Mononuclear cell (primary cell): ENCODE data around the gene ERBB2. TPM values are rescaled to one million over a fixed set of nuclear protein-coding genes. Genes with fewer than 3 reads are reported as not detected.
A peak's percentile ranks its signal among the peaks of the same experiment; 100 is the strongest.
"Not testable (repeated sequence)": the region's sequence is repeated elsewhere in the genome, so short reads cannot be mapped to it uniquely, and the experiment has no call there.

Source experiments
- H3K27me3 ChIP-seq: 2 replicates; pipeline ENCODE4 v1.6.0; 2011; ENCODE audit warnings: low read length, control low read depth; ENCODE audit not compliant: insufficient read depth
- H3K4me1 ChIP-seq: 2 replicates; pipeline ENCODE4 v1.5.1; 2011; ENCODE audit warnings: mild to moderate bottlenecking, low read length, control low read depth; ENCODE audit not compliant: insufficient read depth
- H3K4me3 ChIP-seq: 2 replicates; pipeline ENCODE4 v1.5.1; 2011; ENCODE audit warnings: mild to moderate bottlenecking, low read length, moderate library complexity
- H3K9me3 ChIP-seq: 2 replicates; pipeline ENCODE4 v1.5.1; 2011; ENCODE audit warnings: low read depth, mild to moderate bottlenecking, control low read depth, low read length
- total RNA-seq: library from RNA; depleted of rRNA; stranded (reverse); fragments of >200 nt; gene quantifications from one replicate; pipeline ENCODE4 v1.2.3, GENCODE V29; 2012

The ERBB2 gene
- total RNA-seq, 1 donor = 10.2 TPM

DNA sequence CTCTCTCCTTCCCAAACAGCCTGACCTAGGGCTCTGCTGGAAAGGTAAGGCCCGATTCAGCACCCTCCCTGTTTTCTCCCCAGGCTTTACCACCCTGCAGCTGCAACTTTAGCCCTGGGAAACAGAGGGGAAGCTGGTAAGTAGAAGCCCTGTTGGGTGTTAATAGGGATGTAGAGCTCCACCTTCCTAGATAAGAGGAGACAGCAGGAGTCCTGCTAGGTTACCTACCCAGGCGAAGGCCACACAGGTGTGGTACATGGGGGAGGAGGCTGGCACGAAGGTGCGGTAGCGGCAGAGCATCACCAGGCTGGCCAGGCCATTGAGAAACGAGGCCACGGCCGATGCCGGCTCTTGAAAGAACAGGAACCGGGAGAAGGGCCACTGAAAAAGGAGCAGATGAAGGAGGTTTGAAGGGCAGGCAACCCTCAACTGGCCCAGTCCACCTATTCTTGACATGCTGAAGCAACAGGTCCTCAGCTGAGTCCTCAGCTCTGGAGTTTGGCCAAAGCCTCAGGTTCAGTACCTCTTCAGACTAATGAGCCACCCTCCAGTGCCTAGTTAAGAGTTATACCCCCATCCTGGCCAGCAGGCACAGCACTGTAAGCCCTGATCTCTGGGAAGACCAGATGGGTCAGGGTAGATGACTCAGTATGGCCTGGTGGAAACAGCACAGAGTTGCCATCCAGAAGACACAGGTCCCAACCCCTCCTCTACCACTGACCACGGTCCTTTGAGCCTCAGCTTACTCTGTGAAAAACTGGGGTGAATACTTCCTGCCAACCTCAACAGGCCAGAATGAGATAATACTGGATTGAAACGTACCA lies 15.3 kb upstream of the ERBB2 start:
- H3K4me1 ChIP-seq = peaks cover 33% of the 10 kb centered on the region
- no peaks in the 10 kb centered on the region for H3K27me3 ChIP-seq
- no peak overlapping the region for H3K4me3 ChIP-seq
- no peaks in the 10 kb centered on the region for H3K9me3 ChIP-seq

- H3K4me3 ChIP-seq = peak overlapping the region; percentile 91
- peaks cover 17% of the 10 kb centered on the region for H3K4me1 ChIP-seq
- no peaks in the 10 kb centered on the region for H3K27me3 ChIP-seq
- H3K9me3 ChIP-seq = no peaks in the 10 kb centered on the region
Measured at GRCh38 chr17:39687101-39687545, 12.7 kb upstream of the ERBB2 start.

DNA sequence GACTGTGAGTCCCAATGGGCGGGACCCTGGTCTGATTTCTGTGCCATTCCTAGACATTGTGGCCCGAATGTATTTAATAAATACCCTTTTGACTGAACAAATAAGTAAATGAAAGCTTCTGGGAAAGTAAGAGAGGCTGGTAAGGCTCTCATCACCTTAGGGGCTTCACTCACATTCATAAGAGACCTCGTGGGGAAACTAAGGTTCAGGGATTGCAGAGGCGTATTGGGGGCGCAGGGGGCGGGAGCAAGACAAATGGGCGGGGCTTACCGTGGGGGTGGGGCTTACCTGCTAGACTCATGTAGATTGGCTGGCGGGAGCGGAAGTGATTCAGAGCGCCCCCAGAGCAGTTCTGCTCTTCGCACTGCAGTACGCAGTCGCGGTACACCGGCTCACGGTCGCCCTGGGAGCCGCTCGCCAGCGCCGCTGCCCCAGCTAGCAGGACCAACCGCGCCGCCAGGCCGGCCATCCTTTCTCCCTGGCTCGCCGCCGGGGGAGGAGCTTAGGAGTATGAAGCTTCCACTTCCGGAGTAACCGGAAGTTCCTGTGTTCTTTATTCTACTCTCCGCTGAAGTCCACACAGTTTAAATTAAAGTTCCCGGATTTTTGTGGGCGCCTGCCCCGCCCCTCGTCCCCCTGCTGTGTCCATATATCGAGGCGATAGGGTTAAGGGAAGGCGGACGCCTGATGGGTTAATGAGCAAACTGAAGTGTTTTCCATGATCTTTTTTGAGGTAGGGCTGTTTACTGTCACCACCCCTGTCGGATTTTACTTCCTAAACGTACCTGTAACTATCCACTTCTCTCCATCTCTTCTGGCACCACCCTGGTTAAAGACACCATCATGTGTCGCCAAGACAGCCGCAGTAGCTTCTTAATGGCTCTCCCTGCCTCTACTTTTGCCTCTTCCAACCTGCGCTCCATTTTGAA lies 12.1 kb upstream of the ERBB2 start, which contains the start of gene PGAP3:
TSS of gene PGAP3 (minus strand) at position 512 of the 929 bp plus-strand sequence. CDS start at position 469, 43 bp downstream.
- H3K4me3 ChIP-seq = peak within 1 kb of the TSS; percentile 91
- no peaks in the 10 kb centered on the region for H3K27me3 ChIP-seq
- peaks cover 17% of the 10 kb centered on the region for H3K4me1 ChIP-seq
- no peaks in the 10 kb centered on the region for H3K9me3 ChIP-seq

GRCh38 chr17:39688475-39688835 lies 11.4 kb upstream of the ERBB2 start:
- H3K4me1 ChIP-seq = peaks cover 17% of the 10 kb centered on the region
- H3K4me3 ChIP-seq = peak overlapping the region; percentile 91
- no peaks in the 10 kb centered on the region for H3K9me3 ChIP-seq
- no peaks in the 10 kb centered on the region for H3K27me3 ChIP-seq

DNA sequence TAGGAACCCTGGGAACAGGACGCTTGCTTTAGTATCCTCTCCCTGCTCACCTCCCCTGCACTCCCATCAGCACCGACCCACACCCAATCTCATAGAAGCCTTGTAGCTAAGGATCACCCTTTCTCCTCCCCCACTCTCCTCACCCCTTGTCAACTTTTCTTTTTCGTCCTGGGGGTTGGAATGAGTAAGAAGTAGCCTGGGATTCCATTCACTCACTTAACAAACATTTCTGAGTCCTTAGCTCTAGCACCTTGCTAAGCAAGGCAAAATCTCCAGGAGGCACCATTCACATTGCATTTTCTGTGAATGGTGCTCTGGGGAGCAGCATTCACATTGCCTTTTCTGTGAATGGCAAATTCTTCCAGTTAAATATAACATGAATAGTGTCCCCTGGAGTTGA lies 10.9 kb upstream of the ERBB2 start:
- H3K4me3 ChIP-seq = no peak overlapping the region
- no peaks in the 10 kb centered on the region for H3K27me3 ChIP-seq
- H3K4me1 ChIP-seq = peaks cover 17% of the 10 kb centered on the region
- no peaks in the 10 kb centered on the region for H3K9me3 ChIP-seq

DNA sequence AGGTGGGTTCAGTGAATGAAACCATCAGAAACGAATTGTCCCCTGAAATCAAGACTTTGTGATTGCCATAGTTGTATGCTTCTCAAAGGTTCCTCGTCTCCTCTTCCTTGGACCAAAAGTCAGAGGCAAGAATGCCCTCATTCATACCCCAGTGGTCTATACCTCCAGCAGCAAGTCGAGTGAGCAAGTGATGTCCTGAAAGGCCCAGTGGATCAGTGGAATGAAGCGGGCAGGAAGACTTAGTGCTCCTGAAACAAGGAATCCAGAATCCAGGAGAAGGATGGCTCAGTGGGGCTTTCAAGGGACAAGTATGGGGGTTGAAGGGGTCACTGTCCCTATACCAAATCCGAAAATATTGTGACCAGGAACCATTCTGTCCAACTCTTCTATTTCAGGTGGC lies 5.3 kb upstream of the ERBB2 start:
- Histone ChIP-seq H3K9me3 (no peaks in the 10 kb centered on the region), H3K4me3 (no peak overlapping the region), H3K27me3 (peaks cover 12% of the 10 kb centered on the region), H3K4me1 (peaks cover under 1% of the 10 kb centered on the region)

GRCh38 chr17:39695089-39695474 lies 4.8 kb upstream of the ERBB2 start:
- Histone ChIP-seq H3K9me3 (no peaks in the 10 kb centered on the region), H3K27me3 (peaks cover 16% of the 10 kb centered on the region), H3K4me1 (peaks cover 3% of the 10 kb centered on the region), H3K4me3 (no peak overlapping the region)

DNA sequence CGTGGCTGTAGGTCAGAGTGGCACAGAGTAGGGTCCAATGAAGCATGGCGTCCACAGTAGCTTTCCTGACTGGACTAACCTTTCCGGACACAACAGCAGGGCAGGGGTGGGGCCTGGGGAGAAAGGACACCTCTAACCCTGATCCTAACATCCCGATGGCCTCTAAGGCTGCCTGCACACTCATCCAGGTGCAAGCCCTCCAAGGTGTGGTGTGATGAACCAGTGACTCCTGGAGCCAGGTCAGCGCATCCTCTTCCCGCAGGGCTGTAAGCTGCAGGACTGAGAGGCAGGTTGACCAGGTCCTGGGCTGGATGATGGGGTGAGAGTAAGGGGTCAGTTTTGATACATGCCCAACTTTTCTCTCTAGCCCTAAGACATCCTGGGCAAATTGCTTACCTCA lies 3.1 kb upstream of the ERBB2 start:
- Histone ChIP-seq H3K9me3 (no peaks in the 10 kb centered on the region), H3K4me3 (no peak overlapping the region), H3K27me3 (peaks cover 31% of the 10 kb centered on the region), H3K4me1 (peaks cover 3% of the 10 kb centered on the region)

DNA sequence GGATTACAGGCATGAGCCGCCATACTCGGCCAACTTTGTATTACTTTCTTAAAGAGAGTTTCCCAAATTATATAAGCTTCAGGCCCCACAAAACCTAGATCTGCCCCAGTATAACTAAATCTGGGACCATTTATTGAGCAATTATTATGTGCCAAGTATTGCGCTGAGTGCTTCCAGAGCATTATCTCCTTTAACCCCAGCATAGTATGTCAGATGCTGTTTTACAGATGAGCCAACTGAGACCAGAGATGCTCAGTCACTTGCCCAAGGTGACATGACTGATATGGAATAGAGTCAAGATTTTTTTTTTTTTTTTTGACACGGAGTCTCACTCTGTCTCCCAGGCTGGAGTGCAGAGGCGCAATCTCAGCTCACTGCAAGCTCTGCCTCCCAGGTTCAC lies 1.9 kb upstream of the ERBB2 start:
- H3K4me1 ChIP-seq = peaks cover 3% of the 10 kb centered on the region
- no peak overlapping the region for H3K4me3 ChIP-seq
- no peaks in the 10 kb centered on the region for H3K9me3 ChIP-seq
- H3K27me3 ChIP-seq = peaks cover 32% of the 10 kb centered on the region

DNA sequence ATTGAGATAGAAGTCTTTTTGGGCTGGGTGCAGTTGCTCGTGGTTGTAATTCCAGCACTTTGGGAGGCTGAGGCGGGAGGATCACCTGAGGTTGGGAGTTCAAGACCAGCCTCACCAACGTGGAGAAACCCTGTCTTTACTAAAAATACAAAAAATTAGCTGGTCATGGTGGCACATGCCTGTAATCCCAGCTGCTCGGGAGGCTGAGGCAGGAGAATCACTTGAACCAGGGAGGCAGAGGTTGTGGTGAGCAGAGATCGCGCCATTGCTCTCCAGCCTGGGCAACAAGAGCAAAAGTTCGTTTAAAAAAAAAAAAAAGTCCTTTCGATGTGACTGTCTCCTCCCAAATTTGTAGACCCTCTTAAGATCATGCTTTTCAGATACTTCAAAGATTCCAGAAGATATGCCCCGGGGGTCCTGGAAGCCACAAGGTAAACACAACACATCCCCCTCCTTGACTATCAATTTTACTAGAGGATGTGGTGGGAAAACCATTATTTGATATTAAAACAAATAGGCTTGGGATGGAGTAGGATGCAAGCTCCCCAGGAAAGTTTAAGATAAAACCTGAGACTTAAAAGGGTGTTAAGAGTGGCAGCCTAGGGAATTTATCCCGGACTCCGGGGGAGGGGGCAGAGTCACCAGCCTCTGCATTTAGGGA lies 577 bp upstream of the ERBB2 start:
- H3K27me3 ChIP-seq = peaks cover 32% of the 10 kb centered on the region
- H3K4me1 ChIP-seq, H3K4me3 ChIP-seq, H3K9me3 ChIP-seq: not testable (repeated sequence)

- peaks cover 32% of the 10 kb centered on the region for H3K27me3 ChIP-seq
- peaks cover 3% of the 10 kb centered on the region for H3K4me1 ChIP-seq
- H3K9me3 ChIP-seq = no peaks in the 10 kb centered on the region
- no peak overlapping the region for H3K4me3 ChIP-seq
Measured at GRCh38 chr17:39700148-39700987, 504 bp downstream of the ERBB2 start.

- H3K4me3 ChIP-seq = no peak overlapping the region
- H3K4me1 ChIP-seq = peaks cover 4% of the 10 kb centered on the region
- no peaks in the 10 kb centered on the region for H3K9me3 ChIP-seq
- peaks cover 32% of the 10 kb centered on the region for H3K27me3 ChIP-seq
Measured at GRCh38 chr17:39701012-39701783, 1.3 kb downstream of the ERBB2 start.

DNA sequence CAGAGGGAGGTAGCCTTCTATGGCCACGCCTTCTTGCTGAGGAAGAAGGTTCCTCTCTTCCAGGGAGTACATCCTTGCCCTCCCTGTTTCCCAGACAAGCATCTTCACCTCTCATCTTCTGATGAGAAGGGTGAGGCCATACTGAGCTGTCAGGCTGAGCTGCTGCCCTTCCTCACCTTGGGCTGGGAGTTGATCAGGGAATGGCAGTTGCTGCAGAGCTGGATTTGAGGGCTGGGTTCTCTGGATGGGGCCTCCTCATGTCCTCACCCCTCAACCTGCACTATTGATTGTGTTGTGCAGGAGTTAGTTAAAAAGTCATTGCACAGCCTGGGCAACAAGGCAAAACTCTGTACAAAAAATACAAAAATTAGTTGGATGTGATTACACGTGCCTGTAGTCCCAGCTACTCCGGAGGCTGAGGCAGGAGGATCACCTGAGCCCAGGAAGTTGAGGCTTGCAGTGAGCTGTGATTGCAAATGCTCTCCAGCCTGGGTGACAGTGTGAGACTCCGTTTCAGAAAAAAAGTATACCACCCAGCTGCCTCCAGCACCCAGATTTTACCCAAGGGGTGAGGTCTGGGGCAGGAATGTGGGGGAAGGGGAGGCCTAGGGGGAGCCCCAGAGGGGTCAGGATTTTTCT lies 2.0 kb downstream of the ERBB2 start:
- Histone ChIP-seq H3K27me3 (peaks cover 32% of the 10 kb centered on the region), H3K4me3 (no peak overlapping the region), H3K4me1 (peaks cover 11% of the 10 kb centered on the region)

More for the DNA sequence above, 2.0 kb downstream of the ERBB2 start:
- no peaks in the 10 kb centered on the region for H3K9me3 ChIP-seq
